Sciatic nerve (tissue), 2 donors: ENCODE data around the gene BIN2. TPM values are rescaled to one million over a fixed set of nuclear protein-coding genes. Genes with fewer than 3 reads are reported as not detected.
A peak's percentile ranks its signal among the peaks of the same experiment; 100 is the strongest.
"Not testable (repeated sequence)": the region's sequence is repeated elsewhere in the genome, so short reads cannot be mapped to it uniquely, and the experiment has no call there.

ENCODE experiments used
- ATAC-seq: fragments of 200-7000 bp; cut with Tn5 transposase; one replicate; pipeline ENCODE4 v1.9.1; 2020; ENCODE audit warnings: mild to moderate bottlenecking, moderate library complexity
- DNase-seq: peaks from one replicate; pipeline ENCODE4 v3.0.0-alpha.2; 2020; ENCODE audit warnings: low spot score
- intact Hi-C: fragments of 100-400 bp; cut with DNase I; formaldehyde crosslinking; loops from one replicate; pipeline ENCODE4 v1.14.2; 2022
- total RNA-seq: library from RNA; stranded (reverse); fragmentation: NEBNext Ultra II Directional; extraction: Animal tissue kit (Norgen Biotek cat#: 25700); gene quantifications from one replicate; pipeline ENCODE4 v1.2.1, GENCODE V29; 2021
- donor health status: DM: no; HTN: no; CAD: no.
- donor health status: DM: no; HTN: no; CAD: no.

The BIN2 gene
- total RNA-seq, 1 donor from 2014 or later = 11.2 TPM

DNA sequence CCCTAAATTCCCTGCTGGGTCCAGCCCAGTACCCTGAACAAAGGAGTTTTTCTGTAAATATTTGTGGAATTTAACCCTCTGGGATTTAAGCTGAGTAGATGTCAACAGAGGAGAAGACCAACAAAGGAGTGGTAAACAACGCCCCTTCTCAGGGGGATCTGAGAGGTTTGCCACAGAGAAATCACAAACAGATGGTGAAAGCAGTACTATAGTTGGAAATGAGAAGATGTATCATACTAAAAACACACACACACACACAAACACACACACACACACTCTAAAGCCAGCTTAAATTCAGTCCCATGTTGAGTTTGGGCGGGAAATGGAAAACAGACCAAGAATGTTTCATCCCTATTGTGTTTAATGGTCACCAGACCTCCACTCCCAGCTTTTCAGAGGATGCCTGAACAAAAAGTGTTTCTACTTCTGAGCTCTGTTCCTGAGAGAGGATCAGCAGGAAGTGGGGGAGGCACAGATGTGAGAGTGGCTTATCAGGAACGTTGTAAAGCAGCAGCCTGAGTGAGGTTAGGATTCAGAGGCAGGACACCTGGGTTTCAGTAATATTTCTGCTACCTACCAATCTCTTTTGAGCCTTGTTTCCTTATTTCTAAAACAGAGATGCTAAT, 3.2 kb downstream of the BIN2 start:
- no peak for DNase-seq
- intact Hi-C loops = no loop called here
- peak; percentile 86 for ATAC-seq

DNA sequence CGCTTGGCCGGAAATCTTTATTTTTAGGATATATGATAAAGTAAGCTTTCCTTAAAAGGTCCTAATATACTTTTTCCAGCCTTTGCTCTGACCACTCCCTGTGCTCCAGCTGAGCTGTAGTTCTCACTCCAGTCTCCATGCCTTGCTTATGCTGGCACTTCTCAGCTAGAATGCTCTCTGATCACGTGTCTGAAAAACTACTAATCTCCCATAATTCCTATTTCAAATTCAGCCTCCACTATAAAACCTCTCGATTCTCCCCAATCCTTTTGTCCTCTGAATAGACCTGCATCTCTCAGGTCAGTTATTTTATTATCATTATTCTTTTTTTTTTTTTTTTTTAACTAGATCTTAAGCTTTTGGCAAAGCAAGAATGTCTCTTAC, 3.7 kb downstream of the BIN2 start:
- no peak for DNase-seq
- peak; percentile 81 for ATAC-seq
- intact Hi-C loops = no loop called here

DNA sequence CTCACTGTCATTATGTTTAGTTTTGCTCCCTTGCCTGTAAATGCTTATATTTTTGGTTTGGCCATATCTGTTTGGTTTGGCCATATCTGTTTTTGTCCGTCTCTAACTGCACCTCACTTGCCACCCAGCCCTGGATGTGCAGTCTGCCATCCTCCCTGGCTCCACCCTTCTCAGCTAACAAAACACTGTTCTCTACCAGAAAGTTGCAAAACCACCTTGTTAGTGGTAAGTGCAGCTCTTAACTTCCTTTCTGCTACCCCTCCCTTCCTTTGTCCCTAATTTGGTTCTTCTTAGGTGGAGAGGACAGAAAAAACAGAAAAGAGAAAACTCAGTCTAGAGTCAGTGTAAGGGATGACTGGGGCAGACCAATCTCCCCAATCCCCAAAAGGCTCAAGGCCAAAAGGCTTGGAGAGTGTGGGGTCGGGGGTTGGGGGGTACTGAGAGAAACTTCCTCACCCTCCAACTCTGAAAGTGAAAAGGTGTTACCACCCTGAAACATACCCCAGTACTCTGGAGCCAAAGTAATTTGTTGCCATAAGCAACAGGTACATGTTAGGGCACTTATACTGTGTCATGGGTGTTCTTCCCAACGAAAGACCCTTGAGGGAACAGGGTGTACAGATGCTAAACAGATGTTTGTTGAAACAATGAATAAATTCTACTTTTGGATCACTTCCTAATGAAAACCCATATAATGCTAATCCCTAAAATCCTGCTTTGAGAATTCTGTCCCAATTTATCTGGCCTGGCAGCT, 5.0 kb downstream of the BIN2 start:
- DNase-seq (no peak), ATAC-seq (no peak)
- intact Hi-C loops = no loop called here

DNA sequence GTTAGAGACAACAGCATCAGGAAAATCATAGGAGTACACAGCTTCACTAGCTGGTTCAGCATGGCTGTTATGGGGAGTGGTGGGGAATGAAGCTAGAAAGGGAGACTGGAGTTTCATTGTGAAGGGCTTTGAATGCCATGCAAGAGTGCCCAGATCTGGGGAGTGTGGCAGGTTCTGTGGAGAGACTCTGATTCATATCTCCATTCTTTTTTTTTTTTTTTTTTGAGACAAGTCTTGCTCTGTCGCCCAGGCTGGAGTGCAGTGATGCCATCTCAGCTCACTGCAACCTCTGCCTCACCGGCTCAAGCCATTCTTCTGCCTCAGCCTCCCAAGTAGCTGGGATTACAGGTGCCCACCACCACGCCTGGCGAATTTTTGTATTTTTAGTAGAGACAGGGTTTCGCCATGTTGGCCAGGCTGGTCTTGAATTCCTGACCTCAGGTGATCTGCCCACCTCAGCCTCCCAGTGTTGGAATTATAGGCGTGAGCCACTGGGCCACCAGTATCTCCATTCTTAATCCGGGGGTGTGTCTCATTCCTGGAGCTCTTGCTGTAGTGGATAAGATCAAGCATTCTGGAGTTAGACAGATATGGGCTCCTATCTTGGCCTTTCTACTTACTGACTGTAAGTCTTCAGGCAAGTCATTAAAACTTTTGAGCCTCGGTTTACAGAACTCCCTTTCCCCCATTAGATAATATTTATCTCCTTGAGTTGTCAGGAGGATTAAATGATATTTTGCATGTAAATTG, 5.7 kb downstream of the BIN2 start:
- ATAC-seq, intact Hi-C loops: not testable (repeated sequence)

DNA sequence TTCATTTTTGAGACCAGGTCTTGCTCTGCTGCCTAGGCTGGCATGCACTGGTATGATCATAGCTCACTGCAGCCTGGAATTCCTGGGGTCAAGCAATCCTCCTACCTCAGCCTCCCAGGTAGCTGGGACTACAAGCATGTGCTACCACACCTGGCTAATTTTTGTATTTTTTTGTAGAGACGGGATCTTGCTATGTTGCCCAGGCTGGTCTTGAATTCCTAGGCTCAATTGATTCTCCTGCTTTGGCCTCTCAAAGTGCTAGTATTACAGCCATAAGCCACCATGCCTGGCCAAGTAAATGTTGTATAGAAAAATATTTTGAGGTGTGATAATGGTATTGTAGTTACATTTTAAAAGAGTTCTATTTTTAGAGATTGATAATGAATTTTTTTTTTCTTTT, 12.6 kb downstream of the BIN2 start:
- ATAC-seq = no peak
- no peak for DNase-seq
- intact Hi-C loops = no loop called here

More for the DNA sequence above, 5.7 kb downstream of the BIN2 start:
- DNase-seq = not testable (repeated sequence)

DNA sequence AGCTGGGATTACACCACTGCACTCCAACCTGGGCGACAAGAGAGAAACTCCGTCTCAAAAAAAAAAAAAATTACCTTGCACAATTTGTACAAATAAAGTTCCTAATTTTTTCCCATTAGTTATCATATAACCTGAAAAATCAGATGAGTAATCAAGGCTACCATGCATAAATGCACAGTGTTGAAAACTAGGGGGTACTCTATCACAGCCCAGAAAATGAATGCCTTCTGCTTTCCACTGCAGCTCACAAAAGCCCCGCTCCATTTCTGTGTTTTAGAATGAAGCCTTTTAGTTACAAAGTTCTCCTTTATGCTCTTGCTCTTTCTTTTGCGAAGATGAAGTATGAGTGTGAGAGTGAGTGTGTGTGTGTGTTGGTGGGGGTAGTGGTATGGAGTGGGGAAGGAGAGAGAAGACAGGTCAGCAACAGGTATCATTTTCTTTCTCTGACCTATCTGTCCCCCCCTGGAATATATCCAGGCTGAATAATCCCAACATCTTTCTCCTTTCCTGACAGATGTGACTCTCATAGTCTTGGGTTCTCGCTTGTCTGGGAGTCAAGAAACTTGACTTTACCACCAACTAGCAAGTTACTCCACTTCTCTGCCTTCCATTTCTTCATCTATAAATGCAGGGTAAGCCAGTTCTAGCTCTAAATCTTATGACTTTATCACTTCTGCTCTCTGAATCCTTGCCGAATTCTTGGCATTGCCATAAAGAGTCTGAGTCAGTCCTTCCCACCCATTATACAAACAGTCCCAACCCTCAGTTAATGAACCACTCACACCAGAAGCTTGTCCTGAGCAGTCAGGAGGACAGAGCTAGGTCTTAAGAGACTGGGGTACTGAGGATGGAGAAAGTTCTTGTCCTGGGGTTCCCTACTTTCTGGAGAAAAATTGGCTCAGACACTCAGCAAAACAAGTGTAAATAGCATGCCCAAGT, 16.1 kb downstream of the BIN2 start:
- DNase-seq = no peak
- peak; percentile 32 for ATAC-seq
- intact Hi-C loops = no loop called here

DNA sequence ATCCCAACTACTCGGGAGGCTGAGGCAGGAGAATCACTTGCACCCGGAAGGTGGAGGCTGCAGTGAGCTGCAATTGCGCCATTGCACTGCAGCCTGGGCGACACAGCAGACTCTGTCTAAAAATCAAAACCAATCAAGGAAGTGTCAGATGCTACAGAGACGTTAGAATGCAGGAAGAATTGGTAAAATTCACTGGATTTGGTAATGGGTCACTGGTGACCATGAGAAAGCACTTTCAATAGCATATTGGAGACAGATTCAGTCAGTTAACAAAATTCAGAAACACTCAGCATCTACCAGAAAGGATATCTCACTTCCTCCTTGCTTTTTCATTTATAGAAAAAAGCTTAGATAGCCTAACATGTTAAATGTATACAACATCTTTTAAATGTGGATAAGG, 17.5 kb downstream of the BIN2 start:
- intact Hi-C loops = no loop called here
- ATAC-seq (no peak), DNase-seq (no peak)

DNA sequence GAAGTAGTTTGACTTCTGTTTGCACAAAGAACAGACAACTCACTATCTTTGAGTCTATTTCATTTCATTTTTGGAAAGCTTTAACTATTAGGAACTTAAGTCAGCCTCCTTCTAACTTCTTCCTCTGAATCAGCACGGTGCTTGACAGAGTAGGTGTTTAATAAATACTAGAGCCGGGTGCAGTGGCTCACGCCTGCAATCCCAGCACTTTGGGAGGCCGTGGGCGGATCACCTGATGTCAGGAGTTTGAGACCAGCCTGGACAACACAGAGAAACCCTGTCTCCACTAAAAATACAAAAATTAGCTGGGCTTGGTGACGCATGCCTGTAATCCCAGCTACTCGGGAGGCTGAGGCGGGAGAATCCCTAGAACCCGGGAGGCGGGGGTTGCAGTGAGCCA, 23.2 kb downstream of the BIN2 start:
- ATAC-seq, DNase-seq, intact Hi-C loops: not testable (repeated sequence)

DNA sequence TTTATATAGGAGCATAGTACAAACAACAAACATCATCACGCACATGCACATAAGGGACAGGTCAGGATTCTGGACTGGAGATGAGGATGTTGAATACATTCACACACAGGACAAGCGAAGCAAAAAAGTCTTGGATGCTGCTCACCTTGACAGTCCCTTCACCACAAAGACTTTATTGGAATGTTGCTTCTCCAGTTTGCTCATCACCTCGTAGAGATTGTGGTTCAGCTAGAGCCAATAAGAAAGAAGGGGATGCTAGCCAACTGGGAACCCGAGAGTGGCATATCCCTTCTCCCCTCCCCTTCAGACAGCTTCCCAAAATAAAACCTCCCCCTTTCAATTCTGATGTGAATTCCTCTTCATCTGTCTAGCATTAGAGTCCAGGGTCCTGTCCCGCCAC, 28.3 kb downstream of the BIN2 start:
- ATAC-seq (no peak), DNase-seq (no peak)
- intact Hi-C loops = no loop called here

DNA sequence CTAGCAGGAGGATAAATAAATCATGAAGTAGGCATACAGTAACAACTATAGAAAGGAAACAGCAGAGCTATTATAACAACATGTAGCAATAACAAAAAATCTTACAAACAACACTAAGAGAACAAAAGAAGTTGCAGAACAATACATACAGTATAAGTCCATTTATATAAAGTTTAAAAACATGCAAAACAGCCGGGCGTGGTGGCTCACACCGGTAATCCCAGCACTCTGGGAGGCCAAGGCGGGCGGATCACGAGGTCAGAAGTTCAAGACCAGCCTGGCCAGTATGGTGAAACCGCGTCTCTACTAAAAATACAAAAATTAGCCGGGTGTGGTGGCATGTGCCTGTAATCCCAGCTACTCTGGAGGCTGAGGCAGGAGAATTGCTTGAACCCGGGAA, 29.9 kb downstream of the BIN2 start:
- DNase-seq, intact Hi-C loops, ATAC-seq: not testable (repeated sequence)

DNA sequence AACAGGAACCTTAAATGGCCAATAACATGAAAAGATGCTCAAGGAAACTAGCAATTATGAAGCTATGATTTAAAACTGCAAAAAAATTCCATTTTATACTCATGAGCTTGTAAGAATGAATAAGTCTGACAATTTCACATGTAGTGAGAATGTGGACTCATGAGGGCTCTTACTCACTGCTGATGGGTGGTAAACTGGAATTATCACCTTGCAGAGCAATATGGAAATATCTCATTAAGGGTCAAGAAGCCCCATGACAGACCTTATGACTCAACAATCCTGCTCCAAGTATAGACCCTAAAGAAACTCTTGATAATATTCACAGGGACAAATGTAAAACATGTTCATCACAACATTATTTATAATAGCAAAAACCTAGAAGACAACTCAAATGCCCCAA, 30.3 kb downstream of the BIN2 start:
- ATAC-seq (no peak), DNase-seq (no peak)
- intact Hi-C loops = no loop called here

DNA sequence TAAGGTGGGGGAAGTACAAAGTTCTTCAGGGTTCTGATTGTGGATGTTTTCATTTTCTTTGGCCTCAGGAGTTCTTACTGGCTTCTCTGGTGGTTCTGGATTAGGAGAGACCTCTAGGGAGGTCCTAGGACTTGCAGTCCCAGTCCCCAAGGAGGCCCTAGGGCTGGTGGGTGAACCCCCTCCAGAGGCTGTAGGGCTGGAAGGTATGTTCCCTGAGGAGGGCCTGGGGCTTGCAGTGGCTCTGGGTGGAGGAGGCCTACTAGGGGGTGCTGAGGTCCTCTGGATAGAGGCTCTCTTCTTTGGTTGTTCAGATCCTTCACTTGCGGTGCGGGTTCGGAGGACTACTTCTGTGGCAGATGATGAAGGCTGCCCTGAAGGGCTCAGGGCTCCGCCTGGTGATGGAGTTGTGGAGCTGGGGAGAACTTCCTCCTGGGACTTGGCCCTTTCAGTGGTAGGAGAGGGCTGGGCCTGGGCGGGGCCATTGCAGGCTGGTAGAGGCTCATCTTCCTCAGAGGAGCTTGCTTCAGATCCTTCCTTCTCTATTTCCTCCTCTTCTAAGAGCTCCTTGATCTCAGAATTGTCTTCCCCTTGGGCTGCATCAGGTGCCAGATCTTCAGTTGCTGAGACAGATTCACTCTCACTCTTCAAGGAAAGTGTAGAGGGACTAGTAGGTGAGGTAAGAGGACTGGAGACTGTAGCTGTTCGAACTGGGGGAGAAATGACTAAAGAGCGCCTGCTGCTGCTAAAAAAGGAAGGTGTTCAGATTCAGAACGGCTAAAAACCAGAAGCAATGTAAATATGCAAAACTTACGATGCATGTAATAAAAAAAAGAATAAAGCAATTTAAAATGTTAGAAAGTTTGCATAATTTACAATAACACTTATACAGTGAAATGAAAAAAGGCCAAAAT, 32.1 kb downstream of the BIN2 start:
- intact Hi-C loops = not testable (repeated sequence)
- DNase-seq = peak; percentile 63
- peak; percentile 46 for ATAC-seq

DNA sequence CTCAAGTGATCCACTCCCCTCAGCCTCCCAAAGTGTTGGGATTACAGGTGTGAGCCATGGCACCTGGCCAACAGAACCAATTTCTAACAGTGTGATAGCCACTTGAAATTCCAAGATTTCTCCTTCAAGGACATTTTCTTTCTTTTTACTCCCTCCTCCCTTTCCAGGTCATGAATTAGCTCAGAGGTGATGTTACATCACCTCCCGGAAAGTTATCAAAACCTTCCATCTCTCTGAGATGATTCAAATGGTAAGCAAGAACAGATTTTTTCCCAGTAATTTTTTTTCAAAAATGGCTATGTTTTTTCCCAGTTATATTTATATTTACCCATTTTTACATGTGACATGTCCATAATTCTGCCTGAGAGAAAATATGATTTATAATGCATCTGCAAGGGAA, 38.1 kb downstream of the BIN2 start:
- ATAC-seq = no peak
- intact Hi-C loops = no loop called here
- no peak for DNase-seq

DNA sequence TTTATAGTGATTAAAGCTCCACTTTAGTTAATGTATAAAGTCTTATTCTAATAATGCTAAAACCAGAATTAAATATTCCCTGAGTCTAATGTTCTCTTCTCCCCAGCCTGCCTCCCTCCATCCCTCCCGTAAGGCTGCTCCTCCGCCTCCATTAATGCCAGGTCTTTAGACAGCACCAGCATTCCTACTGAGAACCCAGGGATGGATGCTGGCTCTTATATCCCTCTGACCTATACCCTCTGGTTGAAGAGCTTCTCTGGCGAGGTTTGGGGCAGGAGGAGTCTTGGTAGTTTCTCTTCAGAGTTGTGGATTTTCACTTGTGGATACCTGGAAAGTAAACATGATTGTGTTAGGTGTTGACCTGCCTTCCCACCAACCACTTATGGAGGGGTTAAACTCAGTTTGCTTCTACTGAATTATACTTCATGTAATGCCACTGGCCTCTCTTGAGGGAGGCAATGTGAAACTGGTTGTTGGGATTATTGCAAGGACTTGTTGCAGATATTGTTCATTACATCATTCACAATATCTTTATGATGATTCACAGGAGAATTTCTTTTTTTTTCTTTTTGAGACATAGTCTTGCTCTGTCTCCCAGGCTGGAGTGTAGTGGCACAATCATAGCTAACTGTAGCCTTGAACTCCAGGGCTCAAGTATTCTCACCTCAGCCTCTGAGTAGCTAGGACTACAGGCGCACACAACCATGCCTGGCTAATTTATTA, 42.6 kb downstream of the BIN2 start:
- DNase-seq (no peak), ATAC-seq (no peak)
- intact Hi-C loops = no loop called here

DNA sequence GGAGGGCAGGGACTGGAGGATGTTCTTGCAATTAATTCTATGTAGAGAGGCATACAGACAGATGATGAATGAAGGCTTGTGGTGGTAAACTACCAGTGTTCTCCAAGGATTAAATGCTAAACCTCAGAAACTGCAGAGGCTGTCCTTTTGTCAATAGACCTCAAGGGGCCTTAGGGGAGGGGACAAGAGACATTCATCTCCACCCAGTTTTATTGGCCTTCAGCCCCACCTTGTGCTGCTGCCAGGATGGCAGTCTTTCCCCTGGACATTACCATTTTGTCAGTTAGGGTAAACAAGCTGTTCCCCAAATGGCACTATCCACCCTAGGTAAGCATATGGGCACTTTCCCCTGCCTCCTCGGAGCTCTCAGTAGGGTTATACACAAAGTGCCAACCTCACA, 48.9 kb downstream of the BIN2 start:
- intact Hi-C loops = no loop called here
- no peak for DNase-seq
- no peak for ATAC-seq

DNA sequence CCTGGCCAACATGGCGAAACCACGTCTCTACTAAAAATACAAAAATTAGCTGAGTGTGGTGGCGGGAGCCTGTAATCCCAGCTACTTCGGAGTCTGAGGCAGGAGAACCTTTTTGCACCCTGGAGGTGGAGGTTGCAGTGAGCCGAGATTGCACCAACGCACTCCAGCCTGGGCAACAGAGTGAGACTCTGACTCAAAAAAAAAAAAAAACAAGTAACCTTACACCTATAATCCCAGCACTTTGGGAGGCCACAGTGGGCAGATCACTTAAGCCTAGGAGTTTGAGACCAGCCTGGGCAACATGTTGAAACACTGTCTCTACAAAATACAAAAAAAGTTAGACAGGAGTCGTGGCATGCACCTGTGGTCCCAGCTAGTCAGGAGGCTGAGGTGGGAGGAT, 51.2 kb downstream of the BIN2 start:
- intact Hi-C loops, ATAC-seq, DNase-seq: not testable (repeated sequence)

DNA sequence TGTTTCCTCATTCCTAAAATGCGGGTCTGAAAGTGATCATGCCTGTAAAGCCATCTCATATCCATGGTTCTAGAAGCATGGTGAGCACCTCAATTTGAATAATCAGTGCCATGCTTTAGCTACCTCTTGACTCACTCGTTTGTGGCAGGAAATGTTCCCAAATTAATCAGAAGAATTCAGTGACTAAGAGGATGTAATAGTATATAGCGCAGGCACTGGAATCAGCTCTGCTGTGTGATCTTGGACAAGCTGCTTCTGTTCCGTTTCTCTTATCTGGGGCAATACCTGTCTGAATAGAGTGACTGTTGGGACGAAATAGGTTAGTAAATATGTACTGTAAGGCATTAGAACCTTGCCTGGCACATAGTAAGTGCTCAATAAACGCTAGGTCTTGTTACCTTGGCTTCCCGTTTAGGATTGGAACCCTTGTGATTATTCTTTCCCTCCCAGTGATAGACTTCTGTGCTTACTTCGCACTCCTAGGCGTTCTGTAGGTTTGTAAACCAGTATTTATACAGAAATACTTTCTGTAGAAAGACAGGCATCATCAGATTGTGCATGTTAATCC, 52.9 kb downstream of the BIN2 start:
- ATAC-seq (peak; percentile 7), DNase-seq (no peak)
- intact Hi-C loops = no loop called here
